ENCODE data around the gene UBQLN4.

DNA sequence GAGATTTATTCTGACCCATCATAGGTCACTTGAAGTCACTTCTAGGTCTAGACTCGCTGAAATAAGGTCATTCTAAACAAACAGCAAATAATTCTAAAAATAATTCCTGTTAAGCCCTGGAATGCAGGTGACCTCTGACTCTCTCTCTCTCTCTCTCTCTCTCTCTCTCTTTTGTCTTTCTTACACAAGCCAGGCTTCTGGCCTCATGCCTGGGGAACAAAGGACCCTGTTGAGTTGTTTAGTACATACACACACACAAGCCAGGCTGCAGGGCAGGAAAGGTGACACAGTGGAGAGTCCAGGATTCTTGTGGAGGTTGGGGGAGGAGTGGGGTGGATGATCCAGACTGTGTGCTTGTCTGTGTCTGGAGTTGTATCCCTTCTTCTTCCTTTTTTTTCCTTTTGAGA, 32.7 kb upstream of the UBQLN4 start:
- TF ChIP-seq, protein P1, sequence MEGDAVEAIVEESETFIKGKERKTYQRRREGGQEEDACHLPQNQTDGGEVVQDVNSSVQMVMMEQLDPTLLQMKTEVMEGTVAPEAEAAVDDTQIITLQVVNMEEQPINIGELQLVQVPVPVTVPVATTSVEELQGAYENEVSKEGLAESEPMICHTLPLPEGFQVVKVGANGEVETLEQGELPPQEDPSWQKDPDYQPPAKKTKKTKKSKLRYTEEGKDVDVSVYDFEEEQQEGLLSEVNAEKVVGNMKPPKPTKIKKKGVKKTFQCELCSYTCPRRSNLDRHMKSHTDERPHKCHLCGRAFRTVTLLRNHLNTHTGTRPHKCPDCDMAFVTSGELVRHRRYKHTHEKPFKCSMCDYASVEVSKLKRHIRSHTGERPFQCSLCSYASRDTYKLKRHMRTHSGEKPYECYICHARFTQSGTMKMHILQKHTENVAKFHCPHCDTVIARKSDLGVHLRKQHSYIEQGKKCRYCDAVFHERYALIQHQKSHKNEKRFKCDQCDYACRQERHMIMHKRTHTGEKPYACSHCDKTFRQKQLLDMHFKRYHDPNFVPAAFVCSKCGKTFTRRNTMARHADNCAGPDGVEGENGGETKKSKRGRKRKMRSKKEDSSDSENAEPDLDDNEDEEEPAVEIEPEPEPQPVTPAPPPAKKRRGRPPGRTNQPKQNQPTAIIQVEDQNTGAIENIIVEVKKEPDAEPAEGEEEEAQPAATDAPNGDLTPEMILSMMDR (IDR thresholded peaks at IDR 0.05): no peak
- no peak for TF ChIP-seq EZH2 (IDR thresholded peaks at IDR 0.05)
